ENCODE measurements around the gene TRIM7.
A peak's percentile ranks its signal among the peaks of the same experiment; 100 is the strongest.

The TRIM7 gene

GRCh38 chr5:181204826-181205760 is at the start of gene TRIM7:
Gene TRIM7, minus strand, starts transcription at chr5:181205196. Its CDS starts 86 bp downstream, at chr5:181205110.
- DNase-seq (ENCODE audit: low read depth in 2 of 2): no peak

- no peak for DNase-seq (ENCODE audit: low read depth in 2 of 2)
Observed at GRCh38 chr5:181248277-181248676, 43.3 kb upstream of the TRIM7 start.

DNA sequence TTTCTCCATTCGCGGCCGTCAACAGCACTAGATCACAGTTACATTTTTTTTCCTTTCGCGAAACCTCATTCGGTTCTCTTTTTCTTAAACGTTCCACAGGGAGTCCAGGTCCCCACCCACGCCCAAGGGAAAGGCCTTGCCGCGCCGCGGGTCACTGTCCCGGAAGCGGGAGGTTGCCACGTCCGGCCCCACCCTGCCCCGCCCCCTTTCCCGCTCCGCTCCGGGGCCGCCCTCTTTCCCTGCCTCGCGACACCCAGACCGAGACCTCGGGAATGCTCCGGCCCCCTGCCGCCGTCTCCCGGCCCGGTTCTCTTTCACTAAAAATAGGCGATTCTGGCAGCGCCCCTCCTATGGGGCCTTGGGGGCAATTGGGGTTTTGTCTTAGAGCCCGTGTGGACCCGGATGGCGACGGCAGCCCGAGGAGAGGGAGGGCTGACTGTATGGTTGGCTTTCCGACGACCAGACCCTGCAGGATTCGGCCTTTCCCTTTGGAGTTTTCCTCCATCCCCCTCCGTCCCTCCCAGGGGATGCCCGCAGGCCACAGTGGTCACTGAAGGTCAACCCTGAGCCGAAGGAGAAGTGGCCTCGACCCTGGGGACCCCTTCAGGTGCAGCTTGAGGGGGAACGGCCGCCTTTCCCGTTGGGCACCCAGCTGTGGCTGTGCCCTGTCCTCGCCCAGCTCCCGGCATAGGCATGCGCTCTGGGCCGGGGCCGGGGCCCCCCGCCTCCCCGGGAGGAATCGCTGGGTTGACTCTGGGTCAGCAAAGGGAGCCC is 41.5 kb upstream of the TRIM7 start:
- DNase-seq (ENCODE audit: low read depth in 2 of 2): peak; percentile 55 to 57

GRCh38 chr5:181245427-181246275 is 40.7 kb upstream of the TRIM7 start:
- DNase-seq (ENCODE audit: low read depth in 2 of 2): no peak

GRCh38 chr5:181243564-181244343 is 38.8 kb upstream of the TRIM7 start, which contains the start of gene RACK1:
Gene RACK1, minus strand, starts transcription at chr5:181243906. Its CDS starts 106 bp downstream, at chr5:181243800.
- DNase-seq (ENCODE audit: low read depth in 2 of 2): peak; percentile 79 to 83

GRCh38 chr5:181243018-181243563 is 38.1 kb upstream of the TRIM7 start:
- no peak for DNase-seq (ENCODE audit: low read depth in 2 of 2)

DNA sequence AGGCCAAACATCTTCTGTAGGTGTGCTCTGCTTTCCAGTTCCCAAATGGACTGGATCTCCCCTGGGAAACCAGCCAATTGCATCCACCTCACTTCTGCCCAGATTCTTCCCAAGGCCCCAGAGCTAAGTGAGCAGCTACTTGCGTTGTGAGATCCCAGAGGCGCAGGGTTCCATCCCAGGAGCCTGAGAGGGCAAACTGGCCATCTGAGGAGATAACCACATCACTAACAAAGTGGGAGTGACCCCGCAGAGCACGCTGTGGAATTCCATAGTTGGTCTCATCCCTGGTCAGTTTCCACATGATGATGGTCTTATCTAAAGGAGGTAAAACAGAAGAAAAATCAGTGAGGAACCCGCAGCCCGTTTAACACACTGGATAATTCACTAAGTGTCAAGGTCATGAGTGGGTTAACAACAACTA is 37.0 kb upstream of the TRIM7 start:
- DNase-seq (ENCODE audit: low read depth in 2 of 2): no peak

DNA sequence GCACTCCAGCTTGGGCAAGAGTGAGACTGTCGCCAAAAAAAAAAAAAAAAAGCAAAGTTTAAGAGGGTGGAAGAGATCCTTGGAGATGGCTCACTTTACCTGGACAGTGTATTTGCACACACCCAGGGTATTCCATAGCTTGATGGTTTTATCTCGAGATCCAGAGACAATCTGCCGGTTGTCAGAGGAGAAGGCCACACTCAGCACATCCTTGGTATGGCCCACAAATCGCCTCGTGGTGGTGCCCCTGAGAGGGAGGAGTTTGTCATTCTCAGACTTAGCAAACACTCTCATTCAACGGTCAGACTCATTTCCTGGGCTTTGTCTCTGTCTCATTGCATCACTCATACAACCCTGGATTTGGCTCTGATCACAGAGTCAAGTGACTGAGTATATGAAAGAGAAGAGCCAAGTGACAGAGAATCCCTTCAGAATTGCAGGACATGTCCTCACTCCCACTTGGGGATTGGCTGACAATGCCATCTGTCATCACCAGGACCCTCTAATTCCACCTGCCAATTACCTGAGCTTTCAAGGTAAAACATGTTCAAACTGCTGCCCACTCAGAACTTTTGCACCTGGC is 36.5 kb upstream of the TRIM7 start:
- no peak for DNase-seq (ENCODE audit: low read depth in 2 of 2)

- DNase-seq (ENCODE audit: low read depth in 2 of 2): no peak
Observed at GRCh38 chr5:181239062-181239663, 34.2 kb upstream of the TRIM7 start.

GRCh38 chr5:181237729-181238385 is 32.9 kb upstream of the TRIM7 start:
- DNase-seq (ENCODE audit: low read depth in 2 of 2): no peak

DNA sequence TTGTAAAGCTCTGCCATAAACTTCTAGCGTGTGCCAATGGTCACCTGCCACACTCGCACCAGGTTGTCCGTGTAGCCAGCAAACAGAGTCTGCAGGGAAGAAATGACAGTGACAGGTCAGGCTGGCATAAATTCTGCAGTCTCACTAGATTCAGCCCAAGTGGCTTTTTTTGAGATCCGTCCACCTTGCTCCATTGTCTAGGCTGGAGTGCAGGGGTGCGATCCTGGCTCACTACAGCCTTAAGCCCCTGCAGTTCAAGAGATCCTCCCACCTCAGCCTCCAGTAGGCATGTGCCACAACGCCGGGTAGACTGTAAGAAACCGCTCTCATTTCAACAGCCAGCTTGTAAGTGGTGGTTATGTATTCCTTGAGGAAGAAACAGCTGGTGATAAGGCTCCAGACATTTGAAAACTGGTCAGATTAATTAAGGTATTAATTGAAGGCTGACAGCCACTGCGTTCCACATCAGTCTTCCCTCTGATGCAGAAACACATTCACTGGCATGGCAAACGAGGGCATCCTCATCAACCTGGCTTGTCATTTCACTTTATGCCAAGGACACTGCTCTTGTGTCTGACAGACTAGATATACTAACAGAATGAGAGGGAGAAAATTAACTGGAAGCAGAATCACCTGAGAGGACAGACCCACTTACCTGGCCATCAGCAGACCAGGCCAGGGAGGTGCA is 32.1 kb upstream of the TRIM7 start:
- no peak for DNase-seq (ENCODE audit: low read depth in 2 of 2)

GRCh38 chr5:181236471-181236870 is 31.5 kb upstream of the TRIM7 start:
- DNase-seq (ENCODE audit: low read depth in 2 of 2): no peak

DNA sequence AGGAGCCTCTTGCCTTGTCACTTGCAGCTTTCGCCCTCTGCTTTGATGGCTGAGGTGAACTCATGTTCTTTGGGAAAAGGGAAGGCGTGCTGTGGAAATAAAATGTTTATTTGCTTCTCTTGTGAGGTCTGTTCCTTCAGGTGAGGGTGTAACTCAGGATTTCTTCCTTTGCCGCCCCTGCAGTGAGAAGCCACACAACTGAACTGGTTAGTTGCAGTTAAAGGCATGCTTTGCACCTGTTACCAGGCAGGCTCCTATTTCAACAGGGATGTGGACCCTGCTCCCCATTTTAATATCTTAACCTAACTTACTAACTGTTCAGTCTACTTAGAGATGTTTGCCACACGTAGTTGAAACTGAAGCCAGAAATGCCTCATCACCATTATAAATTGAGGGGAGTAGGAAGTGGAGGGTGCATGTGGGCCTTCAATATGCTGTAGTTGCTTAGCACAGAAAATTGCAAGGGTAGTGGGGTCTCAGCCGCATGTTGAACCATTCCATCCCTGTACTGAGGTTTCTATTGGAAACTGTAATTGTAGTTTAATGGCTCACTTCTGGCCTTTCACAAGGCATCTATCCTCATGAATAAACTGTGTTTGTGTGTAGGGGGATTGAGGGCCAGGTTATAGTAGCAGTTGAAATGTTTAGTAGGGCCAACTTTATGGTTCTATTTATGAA is 30.8 kb upstream of the TRIM7 start:
- DNase-seq (ENCODE audit: low read depth in 2 of 2): no peak

- DNase-seq (ENCODE audit: low read depth in 2 of 2): no peak
Observed at GRCh38 chr5:181235323-181235688, 30.3 kb upstream of the TRIM7 start.

GRCh38 chr5:181234455-181235306 is 29.7 kb upstream of the TRIM7 start:
- no peak for DNase-seq (ENCODE audit: low read depth in 2 of 2)

GRCh38 chr5:181233801-181234454 is 28.9 kb upstream of the TRIM7 start:
- no peak for DNase-seq (ENCODE audit: low read depth in 2 of 2)

Measured in stimulated activated CD8-positive, alpha-beta memory T cell treated with anti-CD3 and anti-CD28 coated beads, Interleukin-15, amount 100 ng/mL, for 4 hours (primary cell).